ENCODE results near the gene LUZP4. TPM values are rescaled to one million over a fixed set of nuclear protein-coding genes. Genes with fewer than 3 reads are reported as not detected.

LUZP4 gene
- total RNA-seq, 1 experiment from 2014 or later = not detected

GRCh38 chrX:115261148-115261547, 28.4 kb upstream of the LUZP4 start:
- Mint-ChIP-seq H3K4me3 (no peak overlapping the region), H3K36me3 (no peaks in the 10 kb centered on the region), H3K9me3 (no peaks in the 10 kb centered on the region), H3K27me3 (ENCODE audit: low read depth) (peaks cover 17% of the 10 kb centered on the region), H3K27ac (no peak overlapping the region), H3K4me1 (0 out of 2 replicates have a peak, but pooled peaks cover 3% of the 10 kb centered on the region)
- TF ChIP-seq ERG (CRISPR knock-in tag; IDR thresholded peaks at IDR 0.05) (no peak), RORB (CRISPR knock-in tag; IDR thresholded peaks at IDR 0.05) (no peak), NFYB (CRISPR knock-in tag; conservative IDR thresholded peaks at IDR 0.05; ENCODE audit: low read depth) (no peak), SMAD4 (CRISPR knock-in tag; IDR thresholded peaks at IDR 0.05) (no peak), ATF1 (CRISPR knock-in tag; IDR thresholded peaks at IDR 0.05) (no peak), ZNF425 (CRISPR knock-in tag; conservative IDR thresholded peaks at IDR 0.05) (no peak), RELA (CRISPR knock-in tag; IDR thresholded peaks at IDR 0.05; ENCODE audit: borderline replicate concordance) (no peak), TEAD4 (CRISPR knock-in tag; IDR thresholded peaks at IDR 0.05) (no peak), ZBTB21 (CRISPR knock-in tag; IDR thresholded peaks at IDR 0.05; ENCODE audit: borderline replicate concordance) (no peak), FOXJ3 (CRISPR knock-in tag; IDR thresholded peaks at IDR 0.05; ENCODE audit: borderline replicate concordance) (no peak), IRF2 (CRISPR knock-in tag; IDR thresholded peaks at IDR 0.05; ENCODE audit: borderline replicate concordance, low read depth) (no peak), HMGA2 (CRISPR knock-in tag; IDR thresholded peaks at IDR 0.05) (no peak), CBFB (CRISPR knock-in tag; IDR thresholded peaks at IDR 0.05; ENCODE audit: low read depth) (no peak), ZNF263 (CRISPR knock-in tag; IDR thresholded peaks at IDR 0.05; ENCODE audit: low read depth) (no peak), E2F1 (CRISPR knock-in tag; IDR thresholded peaks at IDR 0.05) (no peak)
- ChIA-PET CTCF (no interaction called here), POLR2A (interaction anchor here (0.6 kb wide), 1 partner anchor 21 kb away, joined by 4 read pairs; no protein-coding TSS in a partner anchor)
- DNase-seq (ENCODE audit: low spot score) = no peak
- ATAC-seq = no peak

GRCh38 chrX:115264009-115264408, 25.5 kb upstream of the LUZP4 start:
- Mint-ChIP-seq H3K36me3 (no peaks in the 10 kb centered on the region), H3K27ac (no peak overlapping the region), H3K4me3 (no peak overlapping the region), H3K9me3 (no peaks in the 10 kb centered on the region), H3K4me1 (peaks cover 10% of the 10 kb centered on the region; the same call in 1 of the 2 replicates), H3K27me3 (ENCODE audit: low read depth) (peaks cover 6% of the 10 kb centered on the region)
- ChIA-PET POLR2A (no interaction called here), CTCF (no interaction called here)
- TF ChIP-seq TEAD4 (CRISPR knock-in tag; IDR thresholded peaks at IDR 0.05) (no peak), GABPB1 (CRISPR knock-in tag; IDR thresholded peaks at IDR 0.05) (no peak), SMAD4 (CRISPR knock-in tag; IDR thresholded peaks at IDR 0.05) (no peak), ATF1 (CRISPR knock-in tag; IDR thresholded peaks at IDR 0.05) (no peak), NFATC4 (CRISPR knock-in tag; IDR thresholded peaks at IDR 0.05) (no peak), ATF2 (CRISPR knock-in tag; IDR thresholded peaks at IDR 0.05; ENCODE audit: borderline replicate concordance, low read depth) (no peak), NFE2L1 (CRISPR knock-in tag; IDR thresholded peaks at IDR 0.05) (no peak), TCF7 (CRISPR knock-in tag; IDR thresholded peaks at IDR 0.05; ENCODE audit: low read depth) (no peak), CTCF (IDR thresholded peaks at IDR 0.05) (no peak), ZBTB43 (CRISPR knock-in tag; IDR thresholded peaks at IDR 0.05) (no peak), ZNF512 (CRISPR knock-in tag; IDR thresholded peaks at IDR 0.05; ENCODE audit: borderline replicate concordance) (no peak), CREB1 (CRISPR knock-in tag; IDR thresholded peaks at IDR 0.05) (no peak), TEAD1 (CRISPR knock-in tag; IDR thresholded peaks at IDR 0.05) (no peak), ZNF396 (CRISPR knock-in tag; IDR thresholded peaks at IDR 0.05; ENCODE audit: borderline replicate concordance) (no peak), GTF2I (CRISPR knock-in tag; conservative IDR thresholded peaks at IDR 0.05) (no peak)
- ATAC-seq (no peak), DNase-seq (ENCODE audit: low spot score) (no peak)

Measured in WTC11 (cell line).